Measurements from ENCODE around the gene CKAP2L.
A peak's percentile ranks its signal among the peaks of the same experiment; 100 is the strongest.
"Not testable (repeated sequence)": the region's sequence is repeated elsewhere in the genome, so short reads cannot be mapped to it uniquely, and the experiment has no call there.

The CKAP2L gene

DNA sequence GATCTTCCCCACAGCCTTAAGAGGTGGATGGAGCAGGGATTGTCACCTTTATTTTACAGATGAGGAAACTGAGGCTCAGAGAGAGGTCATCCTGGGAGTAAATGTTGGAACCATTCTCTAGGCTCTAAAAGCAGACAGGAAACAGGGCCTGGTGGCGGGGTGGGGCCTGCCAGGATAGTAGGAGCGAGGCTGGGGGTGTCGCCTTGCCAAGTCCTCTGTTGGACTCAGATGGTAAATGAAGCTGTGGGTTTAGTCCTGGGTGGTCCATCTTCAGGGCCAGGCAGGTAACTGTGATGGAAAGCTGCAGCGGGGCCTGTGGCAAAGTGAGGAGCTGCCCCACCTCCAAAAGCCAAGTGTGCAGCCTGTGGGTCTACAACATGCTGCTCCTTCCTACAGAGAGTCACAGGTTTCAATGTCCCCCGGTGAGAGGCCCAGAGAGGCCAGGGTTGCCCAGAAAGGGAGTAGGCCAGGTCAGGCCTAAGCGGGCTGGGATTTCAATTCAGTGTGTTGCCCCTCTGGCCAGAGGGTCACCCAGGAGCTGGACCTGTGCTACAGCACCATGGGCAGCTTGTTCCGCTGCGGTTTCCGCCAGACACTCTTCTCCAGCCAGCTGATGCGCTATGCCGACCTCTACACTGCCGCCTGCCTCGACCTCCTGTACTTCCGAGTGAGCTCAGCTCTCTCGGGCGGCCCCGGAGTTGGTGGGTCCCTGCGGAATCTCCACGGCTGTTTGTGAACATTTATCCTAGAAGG, 37.0 kb downstream of the CKAP2L start:
- DNase-seq (ENCODE audit: low read depth in 2 of 2) = no peak

DNA sequence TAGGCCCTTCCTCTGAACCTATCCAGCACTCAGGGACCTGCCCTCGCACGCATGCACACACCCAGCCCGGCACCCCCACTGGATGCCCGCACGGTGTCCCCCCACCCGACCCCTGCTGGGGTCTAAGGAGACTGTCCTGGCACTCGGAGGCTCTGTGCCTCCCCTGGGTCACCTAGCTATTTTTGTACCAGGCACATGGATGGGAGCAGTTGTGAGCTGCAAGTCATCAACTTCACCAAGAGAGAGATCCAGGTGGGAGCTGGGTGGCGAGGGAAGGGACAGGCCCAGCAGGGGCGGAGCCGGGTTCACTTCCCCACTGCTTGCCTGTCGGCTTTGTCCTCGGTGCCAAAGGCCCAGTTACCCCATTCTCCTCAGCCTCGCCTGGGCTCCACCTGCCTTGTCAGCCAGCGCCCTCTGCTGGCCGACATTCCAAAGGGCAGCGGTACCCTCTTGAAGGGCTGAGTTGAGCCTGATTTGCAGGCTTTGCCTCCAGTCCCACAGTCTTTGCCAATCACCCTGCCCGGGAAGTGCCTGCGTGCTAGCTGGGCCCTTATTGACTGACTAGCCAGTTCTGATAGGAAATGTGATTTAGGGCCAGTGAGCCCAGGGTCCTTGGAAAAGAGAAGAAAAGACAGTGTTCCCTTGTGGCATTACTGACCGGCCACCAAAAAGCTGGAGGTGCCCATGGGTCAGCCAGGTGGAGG, 37.8 kb downstream of the CKAP2L start:
- DNase-seq (ENCODE audit: low read depth in 2 of 2) = peak; percentile 77 to 80

DNA sequence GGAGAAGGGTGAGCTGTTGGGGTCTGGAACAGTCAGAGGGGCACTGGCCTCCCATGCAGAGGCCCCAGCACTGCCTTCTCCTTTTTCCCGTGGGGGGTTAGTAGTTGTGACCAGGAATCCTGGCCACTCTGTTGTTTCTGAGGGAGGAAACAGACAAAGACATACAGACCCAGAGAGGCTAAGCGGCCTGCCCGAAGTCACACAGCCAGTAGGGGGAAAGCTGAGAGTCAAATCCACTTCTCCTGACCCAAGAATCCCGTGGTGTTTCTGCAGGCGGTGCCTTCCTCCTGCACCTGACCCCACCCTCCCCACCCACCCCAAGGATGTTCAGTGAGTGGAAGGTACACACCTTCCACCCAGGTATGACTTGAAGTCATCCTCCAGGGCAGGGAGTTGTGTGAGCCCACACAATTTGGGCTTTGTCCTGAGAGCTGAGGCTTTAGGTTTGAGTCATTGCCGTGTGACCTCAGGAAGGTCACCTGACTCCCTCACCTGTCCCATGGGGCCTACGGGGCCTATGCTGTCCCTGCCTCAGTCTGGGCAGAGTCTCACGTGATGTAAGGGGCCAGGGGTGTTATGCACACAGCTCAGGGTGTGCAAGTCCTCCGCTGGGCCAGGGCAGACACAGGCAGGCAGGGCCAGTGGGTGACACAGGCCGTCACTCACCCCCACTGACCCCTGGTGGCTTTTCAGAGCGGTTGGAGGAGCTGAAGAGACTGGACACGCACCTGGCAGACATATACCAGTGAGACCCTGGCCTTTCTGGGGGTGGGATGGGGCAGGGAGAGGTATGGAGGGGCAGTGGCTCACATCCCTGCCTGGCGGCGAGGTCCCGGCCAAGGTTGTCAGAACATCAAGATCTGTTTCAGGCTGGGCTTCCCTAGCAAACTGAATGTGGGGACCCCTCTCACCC, 38.6 kb downstream of the CKAP2L start:
- no peak for DNase-seq (ENCODE audit: low read depth in 2 of 2)

DNA sequence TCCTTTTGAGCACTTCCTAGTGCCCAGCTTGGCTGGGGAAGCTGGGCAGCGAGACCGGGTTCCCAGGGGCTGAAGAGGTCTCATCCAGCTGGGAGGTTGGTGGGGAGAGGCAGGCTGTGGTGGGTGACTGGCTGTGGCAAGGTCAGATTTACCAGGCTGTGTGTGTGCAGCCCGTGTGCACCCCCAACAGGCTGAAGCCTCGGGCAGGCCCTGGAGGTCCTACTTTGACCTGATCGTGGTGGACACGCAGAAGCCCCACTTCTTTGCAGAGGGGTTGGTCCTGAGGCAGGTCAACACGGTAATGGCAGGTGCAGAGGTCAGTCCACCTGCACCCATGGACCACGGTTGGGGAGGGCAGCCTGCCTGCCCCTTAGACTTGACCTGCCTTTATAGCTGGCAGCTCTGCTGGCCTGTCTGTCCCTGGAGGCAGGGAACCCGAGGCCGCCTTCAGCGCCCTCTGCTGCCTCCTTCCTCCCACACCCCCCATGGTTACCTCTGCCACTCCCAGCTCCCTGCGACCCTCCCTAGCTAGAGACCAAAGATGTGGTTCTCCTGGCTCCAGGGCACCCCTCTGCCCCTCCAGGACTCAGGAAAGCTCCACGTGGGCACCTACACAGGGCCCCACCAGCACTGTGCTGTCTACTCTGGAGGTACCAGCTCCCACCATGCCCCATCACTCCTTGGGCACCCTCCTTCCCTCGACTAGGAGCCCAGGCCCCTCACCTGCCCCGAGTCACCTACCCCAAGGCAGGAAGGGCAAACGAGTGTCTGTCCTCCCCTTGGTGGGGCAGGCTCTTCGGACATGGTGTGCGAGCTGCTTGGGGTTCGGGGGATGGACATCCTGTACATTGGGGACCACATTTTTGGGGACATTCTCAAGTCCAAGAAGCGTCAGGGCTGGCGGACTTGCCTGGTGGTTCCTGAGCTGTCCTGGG, 39.6 kb downstream of the CKAP2L start:
- DNase-seq (ENCODE audit: low read depth in 2 of 2) = no peak

DNA sequence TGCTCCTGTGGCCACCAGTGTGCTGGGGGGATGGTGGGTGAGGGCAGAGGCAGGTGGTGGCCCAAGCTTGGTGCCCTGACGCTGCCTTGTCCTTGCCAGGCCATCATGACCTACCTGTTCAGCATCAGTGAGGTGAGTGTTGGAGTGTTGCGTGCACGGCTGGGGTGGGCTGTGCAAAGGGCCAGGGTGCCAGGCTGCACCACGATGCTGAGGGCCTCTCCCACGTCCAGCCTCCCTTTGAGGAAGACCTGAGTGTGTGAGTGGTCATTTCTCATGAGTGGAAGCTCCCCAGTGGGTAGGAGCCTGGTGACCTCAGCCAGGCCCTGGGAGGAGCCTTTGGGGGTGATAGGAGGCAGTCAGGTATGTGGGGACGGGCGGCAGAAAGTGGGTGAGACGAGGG, 40.4 kb downstream of the CKAP2L start:
- DNase-seq (ENCODE audit: low read depth in 2 of 2) = no peak

DNA sequence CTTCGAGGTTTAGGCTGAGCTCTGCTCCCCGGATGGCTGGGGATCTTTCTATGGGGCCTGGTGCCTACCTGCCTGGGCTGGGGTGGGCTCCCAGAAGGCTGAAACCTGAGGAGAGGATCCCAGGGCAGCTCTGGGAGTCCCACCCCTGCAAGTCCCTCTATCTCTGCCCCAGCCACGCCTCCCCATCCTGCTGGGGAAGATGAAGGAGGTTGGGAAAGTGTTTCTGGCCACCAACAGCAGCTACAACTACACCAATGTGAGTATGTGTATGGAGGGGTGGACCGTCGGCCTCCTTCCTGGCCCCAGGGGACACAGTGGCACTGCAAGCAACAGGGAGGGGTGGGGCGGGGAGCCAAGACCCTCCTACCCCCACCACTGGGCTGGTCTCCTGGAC, 40.9 kb downstream of the CKAP2L start:
- DNase-seq (ENCODE audit: low read depth in 2 of 2) = no peak

DNA sequence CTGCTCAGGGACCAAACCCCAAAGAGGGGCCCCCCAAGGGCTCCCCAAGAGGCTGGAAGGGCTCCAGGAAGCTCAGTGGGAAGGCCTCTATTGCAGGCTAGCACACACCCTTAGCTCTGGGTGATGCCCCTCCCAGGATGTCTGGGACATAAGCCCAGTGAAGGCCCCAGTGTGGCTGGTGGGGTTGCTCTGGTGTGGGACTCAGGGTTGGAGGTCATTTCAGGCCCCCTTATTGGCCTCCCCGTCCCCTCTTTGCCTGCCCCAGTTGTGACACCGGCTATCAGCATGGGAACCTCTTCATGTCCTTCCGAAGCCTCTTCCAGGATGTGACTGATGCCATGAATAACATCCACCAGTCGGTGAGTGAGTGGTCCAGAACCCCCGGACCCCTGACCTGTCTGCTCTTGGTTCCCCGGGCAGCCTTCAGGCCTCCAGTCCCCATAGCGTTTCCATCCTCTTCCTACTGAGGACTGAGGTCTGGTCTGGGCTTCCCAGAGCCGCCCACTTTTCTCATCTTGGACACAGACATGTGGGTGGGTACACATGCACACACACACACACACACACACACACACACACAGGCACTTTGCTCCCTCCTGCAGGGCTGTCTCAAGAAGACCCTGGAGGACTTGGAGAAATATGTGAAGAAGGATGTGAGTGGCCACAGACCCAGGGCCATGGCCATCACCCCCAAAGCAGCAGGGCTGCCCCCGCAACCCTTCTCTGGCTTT, 41.4 kb downstream of the CKAP2L start:
- no peak for DNase-seq (ENCODE audit: low read depth in 2 of 2)

DNA sequence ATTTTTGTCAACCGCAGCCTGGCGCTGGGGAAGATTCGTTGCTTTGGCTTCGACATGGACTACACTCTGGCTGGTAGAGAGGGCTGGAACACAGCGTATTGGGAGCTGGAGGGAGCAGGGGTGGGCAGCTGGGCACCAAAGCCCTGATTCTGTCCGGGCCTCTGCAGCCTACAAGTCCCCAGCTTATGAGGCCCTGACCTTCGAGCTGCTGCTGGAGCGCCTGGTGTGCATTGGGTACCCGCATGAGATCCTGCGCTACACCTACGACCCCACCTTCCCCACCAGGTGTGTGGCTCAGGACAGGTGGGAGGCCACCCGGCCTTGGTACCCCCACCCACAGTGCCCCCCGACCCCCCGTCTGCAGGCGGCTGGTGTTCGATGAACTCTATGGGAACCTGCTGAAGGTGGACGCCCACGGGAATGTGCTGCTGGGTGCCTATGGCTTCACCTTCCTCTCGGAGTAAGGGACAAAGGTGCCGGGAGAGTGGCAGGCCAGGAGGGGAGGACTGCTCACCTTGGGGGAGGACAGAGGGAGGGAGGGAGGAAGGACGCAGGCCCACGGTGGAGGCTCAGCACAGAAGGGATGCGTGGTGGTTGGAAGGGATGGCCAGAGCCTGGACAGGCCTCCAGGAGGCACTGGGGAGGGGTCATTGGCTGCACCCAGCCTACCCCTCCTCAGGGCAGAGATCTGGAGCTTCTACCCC, 42.4 kb downstream of the CKAP2L start:
- no peak for DNase-seq (ENCODE audit: low read depth in 2 of 2)

DNA sequence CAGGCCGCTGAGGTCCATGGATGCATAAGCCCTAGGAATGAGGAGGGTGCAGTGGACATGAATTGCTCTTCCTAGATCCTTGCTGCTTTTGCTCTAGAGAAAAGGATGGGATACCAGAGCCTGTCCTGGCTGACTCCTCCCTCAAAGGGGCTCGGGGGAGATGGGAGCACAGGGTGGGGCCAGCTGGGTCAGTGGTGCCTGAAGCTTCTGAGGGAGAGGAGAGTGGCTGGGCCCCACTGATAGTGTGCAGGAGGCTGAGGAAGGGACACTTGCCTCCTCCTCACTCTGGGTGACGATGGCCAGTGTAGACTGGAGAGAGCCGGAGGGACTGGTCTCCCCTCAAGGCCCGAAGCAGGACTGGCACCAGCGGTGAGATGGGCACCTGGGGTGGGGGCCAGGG, 43.6 kb downstream of the CKAP2L start, which contains the start of gene NT5DC4:
NT5DC4 (plus strand) TSS at position 236 of the 400 bp plus-strand sequence; CDS start at position 296, 60 bp downstream.
- no peak for DNase-seq (ENCODE audit: low read depth in 2 of 2)

DNA sequence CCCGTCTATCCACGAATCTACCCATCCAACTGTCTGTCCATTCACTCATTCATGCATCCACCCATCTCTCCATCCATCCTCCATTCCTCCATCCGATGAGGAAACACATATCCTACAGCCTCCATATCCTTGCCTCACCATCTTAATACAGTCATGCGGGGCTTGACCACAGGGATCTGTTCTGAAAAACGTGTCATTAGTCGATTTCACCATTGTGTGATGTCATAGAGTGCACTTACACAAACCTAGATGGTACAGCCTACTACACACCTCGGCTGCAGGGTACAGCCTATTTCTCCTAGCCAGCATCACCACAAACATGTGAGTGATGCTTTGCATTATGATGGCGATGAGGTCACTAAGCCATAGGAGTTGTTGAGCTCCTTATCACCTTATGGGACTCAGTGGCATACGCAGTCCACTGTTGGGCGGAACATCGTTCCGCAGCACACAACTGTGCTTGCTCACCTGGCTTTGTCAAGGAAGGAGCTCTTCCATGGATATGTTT, 45.5 kb downstream of the CKAP2L start:
- DNase-seq (ENCODE audit: low read depth in 2 of 2) = no peak

DNA sequence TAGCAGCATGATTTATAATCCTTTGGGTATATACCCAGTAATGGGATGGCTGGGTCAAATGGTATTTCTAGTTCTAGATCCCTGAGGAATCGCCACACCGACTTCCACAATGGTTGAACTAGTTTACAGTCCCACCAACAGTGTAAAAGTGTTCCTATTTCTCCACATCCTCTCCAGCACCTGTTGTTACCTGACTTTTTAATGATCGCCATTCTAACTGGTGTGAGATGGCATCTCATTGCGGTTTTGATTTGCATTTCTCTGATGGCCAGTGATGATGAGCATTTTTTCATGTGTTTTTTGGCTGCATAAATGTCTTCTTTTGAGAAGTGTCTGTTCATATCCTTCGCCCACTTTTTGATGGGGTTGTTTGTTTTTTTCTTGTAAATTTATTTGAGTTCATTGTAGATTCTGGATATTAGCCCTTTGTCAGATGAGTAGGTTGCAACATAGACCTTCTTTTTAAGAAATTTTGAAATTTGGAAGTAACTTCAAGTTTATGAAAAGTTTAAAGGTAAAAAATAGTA, 47.5 kb downstream of the CKAP2L start:
- DNase-seq (ENCODE audit: low read depth in 2 of 2) = not testable (repeated sequence)

DNA sequence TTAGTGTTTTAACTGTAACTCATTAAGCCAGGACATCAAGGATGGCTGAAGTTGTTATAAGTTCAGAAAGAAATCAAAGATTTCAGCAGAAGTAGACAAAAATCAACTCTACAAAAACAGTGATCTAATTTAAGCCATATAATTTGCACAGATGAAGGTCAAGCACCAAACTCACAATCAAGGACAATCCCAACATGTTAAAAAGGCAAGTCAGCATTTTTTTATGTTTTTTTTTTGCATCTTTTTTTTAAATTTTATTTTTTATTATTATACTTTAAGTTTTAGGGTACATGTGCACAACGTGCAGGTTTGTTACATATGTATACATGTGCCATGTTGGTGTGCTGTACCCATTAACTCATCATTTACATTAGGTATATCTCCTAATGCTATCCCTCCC, 48.3 kb downstream of the CKAP2L start:
- DNase-seq (ENCODE audit: low read depth in 2 of 2) = not testable (repeated sequence)

DNA sequence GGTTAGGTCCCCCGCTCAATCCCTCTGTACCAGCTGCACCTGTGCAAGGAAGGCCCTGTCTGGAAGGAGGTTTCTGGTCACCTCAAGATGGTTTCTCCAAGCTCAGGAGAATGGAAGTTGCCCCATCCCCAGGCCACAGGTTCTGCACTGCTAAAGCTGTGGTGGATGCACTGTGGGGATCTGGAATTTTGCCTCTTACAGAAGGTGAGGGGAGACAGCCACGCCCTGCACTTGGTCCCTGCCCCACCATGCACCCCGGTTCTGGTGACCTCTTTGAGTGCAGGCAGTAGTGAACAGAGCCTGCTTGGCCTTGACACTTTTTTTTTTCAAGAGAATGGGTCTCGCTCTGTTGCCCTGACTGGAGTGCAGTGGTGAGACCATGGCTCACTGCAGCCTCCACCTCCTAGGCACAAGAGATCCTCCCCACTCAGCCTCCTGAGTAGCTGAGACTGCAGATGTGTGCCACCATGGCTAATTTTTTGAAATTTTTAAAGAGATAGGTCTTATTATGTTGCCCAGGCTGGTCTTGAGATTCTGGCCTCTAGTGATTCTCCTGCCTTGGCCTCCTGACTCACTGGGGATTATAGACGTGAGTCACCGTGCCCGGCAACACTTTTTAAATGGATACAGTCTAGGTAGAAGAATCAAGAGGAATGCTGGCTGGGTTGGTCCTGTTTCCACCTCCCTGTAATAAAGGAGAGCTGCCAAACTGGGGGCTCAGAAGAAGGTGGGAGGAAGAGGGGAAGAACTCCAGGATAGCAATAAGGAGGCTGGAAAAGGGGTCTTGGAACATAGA, 49.4 kb downstream of the CKAP2L start:
- DNase-seq (ENCODE audit: low read depth in 2 of 2) = no peak

DNA sequence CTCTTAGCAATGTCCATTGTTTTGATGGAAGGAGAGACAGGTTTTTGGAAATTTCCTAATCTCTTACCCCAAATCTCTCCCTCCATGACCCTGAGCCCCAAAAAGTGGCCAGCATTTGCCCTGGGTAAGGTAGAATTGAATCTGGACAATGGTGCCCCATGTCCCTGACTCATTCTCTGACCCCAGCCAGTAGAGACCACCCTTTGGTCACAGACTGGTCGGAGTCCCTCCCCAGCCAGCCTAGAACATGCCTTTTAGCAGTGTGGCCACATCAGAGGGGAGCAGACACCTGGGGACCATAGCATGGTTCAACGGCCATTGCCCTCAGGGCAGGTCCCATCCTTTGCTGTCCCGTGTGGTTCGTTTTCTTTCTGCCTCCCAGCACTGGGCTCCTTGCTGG, 50.1 kb downstream of the CKAP2L start:
- no peak for DNase-seq (ENCODE audit: low read depth in 2 of 2)

DNA sequence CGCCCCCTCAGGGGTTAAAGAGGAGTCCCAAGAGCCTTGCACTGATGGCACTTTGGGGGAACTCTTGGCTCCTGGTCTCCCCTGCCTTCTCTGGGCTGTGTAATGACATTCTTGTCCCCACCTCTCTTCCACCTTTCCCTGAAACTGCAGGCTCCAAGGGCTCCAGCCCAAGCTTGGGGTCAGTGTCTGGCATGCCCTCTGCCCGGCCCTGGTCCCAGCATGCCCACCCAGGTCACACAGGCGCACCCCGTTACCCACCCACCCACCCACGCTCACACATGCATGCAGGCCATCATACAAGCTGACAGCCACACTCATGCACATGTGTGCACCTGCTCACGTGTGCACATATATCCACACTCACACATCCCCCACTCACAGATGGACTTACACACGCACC, 50.5 kb downstream of the CKAP2L start:
- DNase-seq (ENCODE audit: low read depth in 2 of 2) = no peak

DNA sequence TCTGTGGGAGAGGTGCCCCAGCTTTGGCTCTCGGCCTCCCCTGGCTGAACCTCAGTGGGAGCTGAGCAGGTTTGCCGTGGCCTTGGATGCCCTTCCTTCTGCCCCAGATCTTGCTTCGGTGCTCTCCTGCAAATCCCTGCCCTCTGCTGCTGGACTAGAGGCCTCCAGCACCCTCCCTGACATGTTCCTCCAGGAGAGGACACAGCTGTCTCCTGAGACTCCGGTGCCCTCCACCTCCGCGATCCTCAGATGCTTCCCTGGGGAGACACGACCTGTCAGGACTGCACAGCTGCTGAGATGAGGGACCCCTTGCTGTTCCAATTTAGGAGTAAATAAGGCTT, 50.9 kb downstream of the CKAP2L start:
- no peak for DNase-seq (ENCODE audit: low read depth in 2 of 2)

DNA sequence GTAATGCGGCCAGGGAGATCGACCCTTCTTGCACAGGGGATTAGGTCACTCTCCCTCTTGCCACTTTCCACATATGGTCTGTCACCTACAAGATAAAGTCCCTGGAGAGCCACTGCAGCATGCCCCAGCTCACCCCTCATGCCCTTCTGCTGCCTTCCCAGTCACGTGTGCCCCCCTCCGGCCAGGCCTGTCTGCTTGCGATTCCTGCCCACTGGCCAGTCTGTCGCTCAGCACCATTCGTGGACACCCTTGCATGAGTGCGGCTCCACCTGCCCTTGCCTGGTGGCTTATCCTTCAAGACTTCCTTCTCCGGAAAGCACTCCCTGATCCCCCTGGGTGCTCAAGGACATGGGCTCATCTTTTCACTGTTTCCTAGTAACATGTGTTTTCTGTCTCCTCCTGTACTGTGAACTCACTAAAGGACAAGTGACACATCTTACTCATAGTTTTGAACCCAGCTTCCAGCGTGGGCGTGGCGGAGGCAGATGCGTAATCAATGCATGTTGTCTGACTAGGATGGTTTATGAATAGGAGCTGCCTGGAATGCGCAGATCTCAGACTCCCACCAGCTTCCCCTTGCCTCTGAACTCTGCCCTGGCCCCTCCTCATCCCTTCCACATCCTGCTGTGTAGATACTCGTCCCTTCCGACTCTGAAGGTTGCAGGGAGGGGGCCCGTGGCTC, 51.4 kb downstream of the CKAP2L start:
- DNase-seq (ENCODE audit: low read depth in 2 of 2) = peak in 1 of 2 donors; percentile 62

DNA sequence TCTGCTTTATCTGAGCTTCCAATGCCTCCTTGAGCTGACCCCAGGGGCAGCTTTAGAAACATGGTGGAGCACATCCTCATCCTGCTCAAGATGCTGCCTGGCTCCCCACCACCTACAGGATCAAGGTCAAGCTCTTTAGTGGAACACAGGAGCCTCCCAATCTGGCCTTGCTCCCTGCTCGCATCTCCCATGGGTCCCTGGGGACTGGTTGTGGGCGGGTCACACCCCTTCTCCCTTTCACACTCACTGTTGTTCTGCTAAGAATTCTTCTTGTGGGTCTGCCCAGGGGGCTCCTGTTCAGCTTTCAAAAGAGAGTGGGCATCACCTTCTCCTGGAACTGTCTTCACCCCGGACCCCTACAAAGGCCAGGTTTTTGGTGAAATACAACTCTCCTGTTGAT, 51.9 kb downstream of the CKAP2L start:
- DNase-seq (ENCODE audit: low read depth in 2 of 2) = no peak

Data from stimulated activated CD8-positive, alpha-beta memory T cell treated with anti-CD3 and anti-CD28 coated beads, Interleukin-15, amount 100 ng/mL, for 48 hours (primary cell).